B cell (primary cell): ENCODE results near the gene UBFD1. TPM values are rescaled to one million over a fixed set of nuclear protein-coding genes. Genes with fewer than 3 reads are reported as not detected.
"Not testable (repeated sequence)": the region's sequence is repeated elsewhere in the genome, so short reads cannot be mapped to it uniquely, and the experiment has no call there.

Experiments used
- ATAC-seq: fragments of 200-7000 bp; cut with Tn5 transposase; one replicate; pipeline ENCODE4 v1.10.0; 2021; ENCODE audit warnings: low read depth, mild to moderate bottlenecking, moderate number of reproducible peaks, moderate library complexity
- CTCF ChIA-PET: fragments of 350-600 bp; sonication (Branson Sonifier 250); formaldehyde crosslinking; loops from one replicate; lab custom pipeline; 2021; ENCODE audit warnings: antibody characterized with exemption, inconsistent platforms; lab: Charles Lee
- POLR2A ChIA-PET: fragments of 350-600 bp; sonication (Branson Sonifier 250); formaldehyde crosslinking; loops from one replicate; lab custom pipeline; 2021; ENCODE audit warnings: antibody characterized with exemption; lab: Charles Lee
- DNase-seq: peaks from one replicate; pipeline ENCODE4 v3.0.0; 2013
- H2AFZ ChIP-seq: 2 replicates; pipeline ENCODE4 v1.6.1; 2012; ENCODE audit warnings: mild to moderate bottlenecking, low read depth, low read length; ENCODE audit not compliant: insufficient read depth, poor library complexity, severe bottlenecking
- H3K27ac ChIP-seq, 2 donors: 1 replicate in 1 of 2; 2 replicates in 1 of 2; pipeline ENCODE4 v1.5.1; 2012 to 2013; ENCODE audit warnings: low read length in 2 of 2, mild to moderate bottlenecking in 2 of 2, moderate library complexity in 1 of 2
- H3K27me3 ChIP-seq, 4 experiments: fragments of 200-600 bp in 1 of 4; sonication (generic) in 1 of 4; replicated peaks in 1 of 4; 1 replicate in 2 of 4; 2 replicates in 2 of 4; pipeline versions ENCODE4 v1.6.1 to v1.7.0; 2013 to 2016; ENCODE audit warnings: low read length in 3 of 4, mild to moderate bottlenecking in 2 of 4, mixed read lengths in 1 of 4, moderate library complexity in 1 of 4; ENCODE audit not compliant: insufficient read depth in 4 of 4, control insufficient read depth in 3 of 4; ENCODE audit errors: control extremely low read depth in 1 of 4
- H3K36me3 ChIP-seq, 2 experiments: replicated peaks in 1 of 2; 1 replicate in 1 of 2; 2 replicates in 1 of 2; pipeline versions ENCODE4 v1.6.1 to v1.7.1; 2013; ENCODE audit warnings: low read length in 1 of 2; ENCODE audit not compliant: insufficient read depth in 2 of 2, control insufficient read depth in 1 of 2; ENCODE audit errors: control extremely low read depth in 1 of 2, extremely low read depth in 1 of 2
- H3K4me1 ChIP-seq, 2 donors: fragments of 200-600 bp in 1 of 2; sonication (generic) in 1 of 2; 1 replicate in 1 of 2; 2 replicates in 1 of 2; pipeline versions ENCODE4 v1.5.1 to v1.6.1; 2013 to 2017; ENCODE audit warnings: low read length in 2 of 2; ENCODE audit not compliant: control insufficient read depth in 2 of 2, insufficient read depth in 2 of 2
- H3K4me2 ChIP-seq: replicated peaks from 2 replicates; pipeline ENCODE3; 2012; ENCODE audit warnings: mild to moderate bottlenecking, low read depth, low read length; ENCODE audit not compliant: poor library complexity, severe bottlenecking
- H3K4me3 ChIP-seq, 5 experiments: fragments of 200-600 bp in 1 of 5; sonication (generic) in 1 of 5; 1 replicate in 3 of 5; 2 replicates in 2 of 5; pipeline versions ENCODE4 v1.5.1 to v1.7.0; 2011 to 2016; ENCODE audit warnings: low read length in 4 of 5, mild to moderate bottlenecking in 4 of 5, low read depth in 2 of 5, control low read depth in 1 of 5, moderate library complexity in 1 of 5; ENCODE audit not compliant: insufficient read depth in 1 of 5; ENCODE audit errors: control extremely low read depth in 1 of 5, extremely low read depth in 1 of 5
- H3K79me2 ChIP-seq: fragments of 200-600 bp; sonication (generic); one replicate; pipeline ENCODE4 v1.6.0; 2016; ENCODE audit warnings: low read length; ENCODE audit not compliant: control insufficient read depth, insufficient read depth
- H3K9ac ChIP-seq: fragments of 200-600 bp; sonication (generic); 2 replicates; pipeline ENCODE4 v1.6.1; 2017; ENCODE audit warnings: mild to moderate bottlenecking, low read length, moderate library complexity
- H3K9me3 ChIP-seq, 3 donors: one replicate each; pipeline versions ENCODE4 v1.6.1 to v1.7.1; 2013; ENCODE audit warnings: low read length in 2 of 3; ENCODE audit not compliant: control insufficient read depth in 2 of 3, insufficient read depth in 1 of 3; ENCODE audit errors: control extremely low read depth in 1 of 3
- H4K20me1 ChIP-seq: 2 replicates; pipeline ENCODE4 v1.6.0; 2012; ENCODE audit warnings: mild to moderate bottlenecking, low read length; ENCODE audit not compliant: insufficient read depth, control insufficient read depth, poor library complexity, severe bottlenecking
- H3K27ac Mint-ChIP-seq: one replicate; pipeline ENCODE4 v1.8.0; 2021; ENCODE audit warnings: mixed read lengths
- H3K27me3 Mint-ChIP-seq: one replicate; pipeline ENCODE4 v1.8.0; 2021; ENCODE audit warnings: mixed read lengths
- H3K4me1 Mint-ChIP-seq: one replicate; pipeline ENCODE4 v1.8.0; 2021; ENCODE audit warnings: mixed read lengths
- H3K4me3 Mint-ChIP-seq: one replicate; pipeline ENCODE4 v1.8.0; 2021; ENCODE audit warnings: mixed read lengths
- H3K9me3 Mint-ChIP-seq: one replicate; pipeline ENCODE4 v1.8.0; 2022; ENCODE audit warnings: mixed read lengths; ENCODE audit not compliant: insufficient read depth
- CTCF ChIP-seq: fragments of 200-600 bp; IDR thresholded peaks from one replicate; pipeline ENCODE4 v1.8.0; 2022; ENCODE audit warnings: antibody characterized with exemption, mild to moderate bottlenecking
- EZH2 ChIP-seq: IDR thresholded peaks from 2 replicates; pipeline ENCODE4 v1.6.1; 2012; ENCODE audit warnings: borderline replicate concordance, low read depth, mild to moderate bottlenecking, moderate library complexity, low read length; ENCODE audit not compliant: insufficient read depth, poor library complexity, severe bottlenecking
- WGBS: methylation state at CpG from one replicate; pipeline ENCODE4 v1.1.5; 2013; ENCODE audit warnings: missing lambda C conversion rate; ENCODE audit not compliant: insufficient coverage; 5-methylcytosine and 5-hydroxymethylcytosine counted together
- intact Hi-C: fragments of 100-400 bp; cut with micrococcal nuclease; formaldehyde crosslinking; loops from one replicate; pipeline ENCODE4 v1.10.0; 2022
- polyA plus RNA-seq: library from polyadenylated mRNA; depleted of rRNA; stranded (reverse); fragments of >200 nt; gene quantifications from 2 replicates; pipeline ENCODE4 v1.2.3, GENCODE V29; 2012
- total RNA-seq, 2 donors: library from RNA; stranded (reverse); fragments of 120-200 nt in 1 of 2; gene quantifications; 1 replicate in 1 of 2; 2 replicates in 1 of 2; pipeline versions ENCODE4 v1.2.3 to v1.2.4, GENCODE V29; 2013 to 2022

The UBFD1 gene
- total and polyA plus RNA-seq, 2 donors (not counting 1 experiment from before 2014, with no cell fraction given): 12.8 to 49.2 TPM

- intact Hi-C loops: no loop called here
- 60% methylated on average over 1 of the region's 1 CpG for WGBS
- Histone ChIP-seq H3K9me3 (no peaks in the 10 kb centered on the region), H4K20me1 (no peaks in the 10 kb centered on the region), H3K27ac (no peak overlapping the region), H3K4me1 (no peaks in the 10 kb centered on the region), H3K4me3 (no peak overlapping the region), H3K36me3 (peaks cover 6 to 42% of the 10 kb centered on the region in 2 experiments), H3K4me2 (no peak overlapping the region), H2AFZ (no peak overlapping the region), H3K27me3 (no peaks in the 10 kb centered on the region), H3K79me2 (peaks cover 26% of the 10 kb centered on the region), H3K9ac (no peak overlapping the region)
- Mint-ChIP-seq H3K4me3 (no peak overlapping the region), H3K27ac (no peak overlapping the region), H3K27me3 (no peaks in the 10 kb centered on the region), H3K9me3 (no peaks in the 10 kb centered on the region), H3K4me1 (no peaks in the 10 kb centered on the region)
- TF ChIP-seq EZH2: no peak
- TF ChIP-seq CTCF: no peak
- DNase-seq: no peak
- ChIA-PET CTCF (interaction anchor here (0.7 to 1.2 kb wide), 3 partner anchors 9 to 38 kb away, joined by 3 read pairs; no protein-coding TSS in a partner anchor), POLR2A (no interaction called here)
- no peak for ATAC-seq
Observed at GRCh38 chr16:23538919-23539278, 18.6 kb upstream of the UBFD1 start.

DNA sequence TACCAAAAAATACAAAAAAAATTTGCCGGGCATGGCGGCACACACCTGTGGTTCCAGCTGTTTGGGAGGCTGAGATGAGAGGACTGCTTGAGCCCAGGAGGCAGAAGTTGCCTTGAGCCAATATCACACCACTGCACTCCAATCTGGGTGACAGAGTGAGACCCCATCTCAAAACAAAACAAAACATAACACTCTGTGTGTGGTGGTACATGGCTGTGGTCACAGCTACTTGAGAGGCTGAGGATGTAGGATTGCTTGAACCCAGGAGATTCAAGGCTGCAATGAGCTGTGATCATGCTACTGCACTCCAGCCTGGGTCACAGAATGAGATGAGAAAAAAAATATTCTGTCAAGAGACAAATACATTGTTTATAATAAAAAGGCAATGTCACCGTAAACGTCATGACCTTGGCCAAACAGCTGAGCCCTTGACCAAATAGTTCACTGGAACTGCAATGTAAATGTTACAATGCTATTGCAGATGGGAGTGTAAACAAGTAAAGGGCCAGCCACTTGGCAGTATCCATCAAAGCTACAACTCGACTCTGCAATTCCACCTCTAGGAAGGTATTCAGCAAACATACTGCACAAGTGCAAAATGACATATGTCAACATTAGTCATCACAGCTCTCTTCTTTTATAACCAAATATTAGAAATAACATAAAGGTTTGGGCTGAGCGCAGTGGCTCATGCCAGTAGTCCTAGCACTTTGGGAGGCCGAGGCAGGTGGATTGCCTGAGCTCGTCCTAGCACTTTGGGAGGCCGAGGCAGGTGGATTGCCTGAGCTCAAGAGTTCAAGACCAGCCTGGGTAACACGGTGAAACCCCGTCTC lies 17.3 kb upstream of the UBFD1 start:
- H3K79me2 ChIP-seq: peaks cover 26% of the 10 kb centered on the region
- H3K4me1 ChIP-seq: no peaks in the 10 kb centered on the region
- ChIA-PET POLR2A (no interaction called here), CTCF (interaction anchor here (0.6 to 1.2 kb wide), 5 partner anchors 10 to 1352 kb away, joined by 3 to 4 read pairs (median 3); no protein-coding TSS in a partner anchor)
- ATAC-seq (no peak), DNase-seq (no peak)
- H3K4me2 ChIP-seq: no peak overlapping the region
- no peak overlapping the region for H2AFZ ChIP-seq
- no peaks in the 10 kb centered on the region for H3K27me3 ChIP-seq
- no peak for TF ChIP-seq EZH2
- TF ChIP-seq CTCF: no peak
- Mint-ChIP-seq H3K4me3 (no peak overlapping the region), H3K27me3 (no peaks in the 10 kb centered on the region), H3K9me3 (no peaks in the 10 kb centered on the region), H3K4me1 (no peaks in the 10 kb centered on the region), H3K27ac (no peak overlapping the region)
- H3K27ac ChIP-seq: no peak overlapping the region
- H4K20me1 ChIP-seq: no peaks in the 10 kb centered on the region
- H3K9me3 ChIP-seq: no peaks in the 10 kb centered on the region
- H3K36me3 ChIP-seq: peaks cover 7 to 40% of the 10 kb centered on the region in 2 experiments
- no peak overlapping the region for H3K4me3 ChIP-seq
- WGBS: 100% methylated on average over 3 of the region's 11 CpGs
- intact Hi-C loops: no loop called here
- no peak overlapping the region for H3K9ac ChIP-seq

DNA sequence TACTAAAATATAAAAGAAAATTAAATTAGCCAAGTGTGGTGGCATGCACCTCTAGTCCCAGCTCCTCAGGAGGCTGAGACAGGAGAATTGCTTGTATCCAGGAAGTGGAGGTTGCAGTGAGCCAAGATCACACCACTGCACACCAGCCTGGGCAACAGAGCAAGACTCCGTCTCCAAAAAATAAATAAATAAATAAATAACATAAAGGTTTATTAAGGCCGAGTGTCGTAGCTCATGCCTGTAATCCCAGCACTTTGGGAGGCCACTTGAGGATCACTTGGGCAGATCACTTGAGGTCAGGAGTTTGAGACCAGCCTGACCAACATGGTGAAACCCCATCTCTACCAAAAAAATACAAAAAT lies 16.7 kb upstream of the UBFD1 start:
- ATAC-seq, H3K27me3 ChIP-seq, POLR2A ChIA-PET, H3K4me2 ChIP-seq, H3K4me3 Mint-ChIP-seq, H3K4me3 ChIP-seq, H2AFZ ChIP-seq, H3K9ac ChIP-seq, H3K4me1 Mint-ChIP-seq, H3K9me3 ChIP-seq, H3K27ac ChIP-seq, H3K9me3 Mint-ChIP-seq, DNase-seq, H3K27ac Mint-ChIP-seq, H4K20me1 ChIP-seq, H3K27me3 Mint-ChIP-seq, H3K4me1 ChIP-seq, intact Hi-C loops: not testable (repeated sequence)
- H3K79me2 ChIP-seq: peaks cover 27% of the 10 kb centered on the region
- CTCF ChIA-PET: interaction anchor here (0.6 to 1.1 kb wide), 2 partner anchors 35 to 105 kb away, joined by 3 to 4 read pairs; no protein-coding TSS in a partner anchor
- H3K36me3 ChIP-seq: peaks cover 11 to 39% of the 10 kb centered on the region in 2 experiments
- 91% methylated on average over 2 of the region's 3 CpGs for WGBS
